Activated CD4-positive, alpha-beta T cell treated with anti-CD3 and anti-CD28 coated beads, Interleukin-2, amount 10 ng/mL, durations not matched to agents 7 days and 5 days (primary cell): Measurements from ENCODE around the gene BRWD1. TPM values are rescaled to one million over a fixed set of nuclear protein-coding genes. Genes with fewer than 3 reads are reported as not detected.

ENCODE experiments used
- CTCF ChIA-PET: fragments of 350-600 bp; sonication (Branson Sonifier 250); formaldehyde crosslinking; loops from one replicate; lab custom pipeline; 2021; ENCODE audit warnings: antibody characterized with exemption; lab: Charles Lee
- POLR2A ChIA-PET: fragments of 350-600 bp; sonication (Branson Sonifier 250); formaldehyde crosslinking; loops from one replicate; lab custom pipeline; 2021; ENCODE audit warnings: antibody characterized with exemption; lab: Charles Lee
- DNase-seq: peaks from one replicate; pipeline ENCODE4 v3.0.0-alpha.2; 2020
- H3K27ac Mint-ChIP-seq: one replicate; pipeline ENCODE4 v1.8.0; 2021; ENCODE audit warnings: mild to moderate bottlenecking, moderate library complexity, mixed read lengths
- H3K27me3 Mint-ChIP-seq: one replicate; pipeline ENCODE4 v1.8.0; 2021; ENCODE audit warnings: mixed read lengths
- H3K36me3 Mint-ChIP-seq: one replicate; pipeline ENCODE4 v1.8.0; 2021; ENCODE audit warnings: low read depth, mixed read lengths
- H3K4me1 Mint-ChIP-seq: one replicate; pipeline ENCODE4 v1.8.0; 2021; ENCODE audit warnings: mixed read lengths
- H3K4me3 Mint-ChIP-seq: one replicate; pipeline ENCODE4 v1.8.0; 2021; ENCODE audit warnings: mild to moderate bottlenecking, moderate library complexity, mixed read lengths
- H3K9me3 Mint-ChIP-seq: one replicate; pipeline ENCODE4 v1.8.0; 2021; ENCODE audit warnings: mixed read lengths
- total RNA-seq, 2 experiments: library from RNA; stranded (reverse); gene quantifications; one replicate each; pipeline ENCODE4 v1.2.3, GENCODE V29; 2021

The BRWD1 gene
- total RNA-seq, result 10 to 100 TPM; 33.0 to 34.4 TPM

DNA sequence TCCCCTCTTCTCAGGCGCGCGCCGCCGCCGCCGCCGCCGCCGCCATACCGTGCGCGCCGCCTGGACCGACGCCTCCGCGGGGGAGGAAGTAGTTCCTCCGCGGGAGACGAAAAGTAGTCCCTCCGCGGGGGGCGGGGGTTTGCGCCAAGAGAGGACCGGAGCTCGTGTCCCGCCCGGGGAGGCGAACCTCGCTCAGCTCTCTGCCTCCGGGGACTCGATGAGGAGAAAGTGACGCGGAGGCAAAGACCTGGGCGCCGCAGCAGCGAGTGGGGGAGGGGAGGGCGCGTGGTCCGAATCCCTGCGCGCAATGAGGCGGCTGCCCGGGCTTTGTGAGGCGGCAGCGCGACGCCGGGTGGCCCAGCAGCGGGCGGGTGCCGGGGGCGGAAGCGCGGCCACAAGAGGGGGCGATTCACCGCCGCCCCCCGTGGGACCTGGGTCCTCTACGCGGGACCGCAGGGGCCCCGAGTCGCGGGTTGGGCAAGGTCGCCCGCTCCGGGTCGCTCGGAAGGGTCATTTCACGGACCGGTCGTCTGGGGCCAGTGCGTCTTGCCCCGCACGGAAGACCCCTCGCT, at the start of gene BRWD1:
BRWD1 (minus strand) TSS at position 62 of the 572 bp plus-strand sequence. CDS start 141 bp downstream, outside the sequence.
- peaks cover 35% of the 10 kb centered on the region for H3K4me1 Mint-ChIP-seq
- H3K4me3 Mint-ChIP-seq, result peak within 1 kb of the TSS; percentile 97
- H3K36me3 Mint-ChIP-seq, result peaks cover 24% of the 10 kb centered on the region
- H3K9me3 Mint-ChIP-seq, result no peaks in the 10 kb centered on the region
- POLR2A ChIA-PET, result no interaction called here
- peak within 1 kb of the TSS; percentile 96 for H3K27ac Mint-ChIP-seq
- H3K27me3 Mint-ChIP-seq, result no peaks in the 10 kb centered on the region
- CTCF ChIA-PET, result interaction anchor here (0.5 to 2.4 kb wide), 4 partner anchors 13 to 34 kb away, joined by 3 to 7 read pairs (median 6); no protein-coding TSS in a partner anchor
- DNase-seq, result peak; percentile 71

DNA sequence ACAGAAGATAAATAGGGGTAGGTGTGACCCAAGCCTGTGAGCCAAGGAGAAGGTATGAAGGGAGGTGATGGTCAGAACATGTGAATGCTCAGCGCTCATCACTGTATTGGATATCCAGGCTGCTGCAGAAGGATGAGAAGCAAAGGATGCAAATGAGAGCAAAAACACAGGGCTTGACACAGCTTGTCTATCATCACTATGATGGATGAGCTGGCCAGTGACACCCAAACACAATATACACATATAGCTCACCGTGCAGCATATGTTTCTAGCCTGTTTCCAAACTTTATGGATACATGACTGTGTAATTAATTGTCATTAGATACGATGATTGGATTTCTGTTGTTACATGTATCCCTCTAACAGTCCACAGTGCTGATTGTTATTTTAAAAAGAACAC, 49.3 kb upstream of the BRWD1 start:
- CTCF ChIA-PET, result interaction anchor here (1.2 kb wide), 1 partner anchor 13 kb away, joined by 3 read pairs; no protein-coding TSS in a partner anchor
- no peaks in the 10 kb centered on the region for H3K4me1 Mint-ChIP-seq
- no peaks in the 10 kb centered on the region for H3K27me3 Mint-ChIP-seq
- H3K36me3 Mint-ChIP-seq, result no peaks in the 10 kb centered on the region
- no peak overlapping the region for H3K27ac Mint-ChIP-seq
- no peak for DNase-seq
- POLR2A ChIA-PET, result no interaction called here
- H3K4me3 Mint-ChIP-seq, result no peak overlapping the region
- H3K9me3 Mint-ChIP-seq, result no peaks in the 10 kb centered on the region

DNA sequence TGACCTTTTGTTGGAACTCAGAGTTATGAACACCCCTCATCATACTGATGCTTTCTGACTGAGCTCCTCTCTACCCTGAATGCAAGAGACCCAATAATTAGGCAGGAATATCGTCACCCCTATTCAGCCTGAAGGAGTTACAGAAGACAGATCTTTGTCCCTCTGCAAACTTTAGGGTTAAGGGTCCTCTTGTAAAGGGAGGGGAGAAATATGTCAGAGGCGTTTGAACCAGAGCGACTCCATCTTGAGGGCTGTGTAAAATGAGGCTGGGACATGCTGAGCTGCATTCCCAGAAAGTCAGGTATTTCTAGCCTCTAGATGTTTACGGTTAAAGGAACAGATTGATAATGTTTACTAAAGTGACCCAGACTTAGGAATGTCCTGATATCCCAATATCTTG, 46.0 kb upstream of the BRWD1 start:
- DNase-seq, result no peak
- ChIA-PET CTCF (interaction anchor here (1.0 to 1.3 kb wide), 4 partner anchors 10 to 21 kb away, joined by 3 to 5 read pairs (median 4); a partner anchor contains a TSS), POLR2A (no interaction called here)
- H3K27me3 Mint-ChIP-seq, result peaks cover 3% of the 10 kb centered on the region
- no peaks in the 10 kb centered on the region for H3K36me3 Mint-ChIP-seq
- no peak overlapping the region for H3K27ac Mint-ChIP-seq
- H3K9me3 Mint-ChIP-seq, result no peaks in the 10 kb centered on the region
- H3K4me3 Mint-ChIP-seq, result no peak overlapping the region
- H3K4me1 Mint-ChIP-seq, result no peaks in the 10 kb centered on the region

GRCh38 chr21:39353295-39353694, 39.9 kb upstream of the BRWD1 start:
- Mint-ChIP-seq H3K27ac (no peak overlapping the region), H3K36me3 (peaks cover 3% of the 10 kb centered on the region), H3K9me3 (no peaks in the 10 kb centered on the region), H3K27me3 (peaks cover 7% of the 10 kb centered on the region), H3K4me1 (peaks cover 11% of the 10 kb centered on the region), H3K4me3 (no peak overlapping the region)
- CTCF ChIA-PET, result interaction anchor here (0.6 kb wide), 1 partner anchor 156 kb away, joined by 3 read pairs; no protein-coding TSS in a partner anchor
- no peak for DNase-seq
- POLR2A ChIA-PET, result no interaction called here

- no peak for DNase-seq
- Mint-ChIP-seq H3K27ac (peak overlapping the region; percentile 100), H3K4me1 (peaks cover 31% of the 10 kb centered on the region), H3K36me3 (peaks cover 24% of the 10 kb centered on the region), H3K27me3 (peaks cover 7% of the 10 kb centered on the region), H3K9me3 (no peaks in the 10 kb centered on the region), H3K4me3 (peak overlapping the region; percentile 99)
- ChIA-PET POLR2A (interaction anchor here (1.0 to 2.2 kb wide), 3 partner anchors 30 to 167 kb away, joined by 3 to 5 read pairs (median 5); a partner anchor contains a TSS), CTCF (interaction anchor here (0.8 to 1.2 kb wide), 4 partner anchors 8 to 37 kb away, joined by 3 to 5 read pairs (median 4); a partner anchor contains a TSS)
Measured at GRCh38 chr21:39350094-39351005, 36.9 kb upstream of the BRWD1 start.

DNA sequence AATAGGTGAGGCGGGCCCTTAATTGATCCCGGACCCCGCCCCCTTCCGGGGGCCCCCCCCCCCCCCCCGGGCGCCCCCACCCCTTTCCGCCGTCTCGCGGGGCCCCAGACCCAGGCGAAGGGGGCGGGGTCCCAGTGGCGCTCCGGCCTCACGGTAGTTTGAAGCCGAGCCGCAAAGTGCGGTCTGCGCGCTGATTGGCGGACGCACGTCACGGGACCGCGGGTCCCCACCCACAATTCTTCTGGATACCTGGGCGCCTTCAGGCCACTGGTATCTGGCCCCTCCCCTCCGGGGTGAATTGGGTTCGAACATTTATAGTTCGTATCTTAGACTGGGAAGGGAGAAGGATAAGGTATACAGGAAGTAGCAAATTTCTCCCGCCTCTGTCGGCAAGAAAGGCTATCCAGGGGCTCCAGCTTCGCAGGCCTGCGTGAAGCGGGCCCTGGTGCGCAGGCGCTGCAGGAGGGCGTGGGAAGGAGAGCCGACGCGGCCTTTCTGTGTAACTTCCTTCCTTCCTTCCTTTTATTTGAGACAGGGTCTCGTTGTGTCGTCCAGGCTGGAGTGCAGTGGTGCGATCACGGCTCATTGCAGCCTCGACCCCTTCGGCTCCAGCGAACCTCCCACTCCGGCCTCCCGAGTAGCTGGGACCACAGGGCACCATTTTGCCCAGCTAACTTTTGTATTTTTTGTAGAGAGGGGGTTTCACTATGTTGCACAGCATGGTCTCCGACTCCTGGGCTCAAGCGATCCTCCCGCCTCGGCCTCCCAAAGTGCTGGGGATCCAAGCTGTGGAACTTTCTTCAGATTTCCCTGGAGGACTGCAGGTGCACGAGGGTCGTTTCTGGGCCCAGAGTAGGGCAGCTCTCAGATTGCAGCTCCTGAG, 36.0 kb upstream of the BRWD1 start:
- ChIA-PET CTCF (interaction anchor here (0.8 to 1.2 kb wide), 4 partner anchors 9 to 38 kb away, joined by 3 to 5 read pairs (median 4); a partner anchor contains a TSS), POLR2A (interaction anchor here (0.7 to 2.2 kb wide), 4 partner anchors 31 to 166 kb away, joined by 3 to 5 read pairs (median 4); a partner anchor contains a TSS)
- Mint-ChIP-seq H3K27me3 (peaks cover 5% of the 10 kb centered on the region), H3K4me1 (peaks cover 38% of the 10 kb centered on the region), H3K27ac (peak overlapping the region; percentile 100), H3K9me3 (no peaks in the 10 kb centered on the region), H3K4me3 (peak overlapping the region; percentile 99), H3K36me3 (peaks cover 33% of the 10 kb centered on the region)
- DNase-seq, result peak; percentile 97

DNA sequence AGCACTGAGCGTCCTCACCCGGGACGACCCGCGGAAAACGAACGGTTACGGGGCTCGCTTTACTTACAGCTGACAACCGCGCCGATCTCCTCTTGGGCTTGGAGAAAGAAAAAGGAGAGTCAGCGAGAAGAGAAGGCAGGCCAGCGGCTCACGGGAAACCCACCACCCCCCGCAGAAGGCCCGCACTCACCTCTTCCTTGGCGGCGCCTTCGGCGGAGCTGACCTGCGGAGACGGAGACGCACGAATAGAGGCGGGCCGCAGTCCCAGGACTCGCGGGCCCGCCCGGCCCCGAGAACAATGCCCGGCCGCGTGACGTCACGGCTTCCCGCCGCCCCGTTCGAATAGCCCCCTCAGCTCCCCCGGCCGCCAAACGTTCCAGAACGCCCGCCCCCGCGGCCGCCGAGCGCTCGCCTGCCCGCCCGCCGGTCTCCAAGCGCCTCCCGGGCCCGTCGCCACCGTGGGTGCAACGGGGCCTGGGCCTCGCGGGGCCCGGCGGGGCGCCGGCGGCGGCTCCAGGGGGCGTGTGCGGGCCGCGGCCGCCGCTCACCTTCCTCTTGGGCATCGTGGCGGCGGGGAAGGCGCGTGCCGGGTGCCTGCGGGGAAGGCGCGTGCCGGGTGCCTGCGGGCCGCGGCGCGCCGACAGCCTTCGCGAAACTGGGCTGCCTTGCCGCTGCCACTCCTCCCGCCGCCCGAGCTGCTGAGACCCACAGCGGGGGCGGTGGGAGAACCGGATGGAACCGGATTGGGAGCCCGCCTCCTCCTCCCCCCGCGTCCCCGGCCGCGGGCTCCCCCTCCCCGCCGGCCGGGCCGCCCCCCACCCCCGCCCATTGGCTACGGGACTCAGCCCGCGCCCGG, 35.2 kb upstream of the BRWD1 start, which contains the start of gene HMGN1:
HMGN1 (minus strand) TSS at position 734 of the 856 bp plus-strand sequence; CDS start at position 563, 171 bp downstream.
- Mint-ChIP-seq H3K9me3 (no peaks in the 10 kb centered on the region), H3K36me3 (peaks cover 37% of the 10 kb centered on the region), H3K4me3 (peak within 1 kb of the TSS; percentile 99), H3K4me1 (peaks cover 41% of the 10 kb centered on the region), H3K27me3 (peaks cover 2% of the 10 kb centered on the region), H3K27ac (peak within 1 kb of the TSS; percentile 100)
- ChIA-PET CTCF (interaction anchor here (0.9 to 1.8 kb wide), 4 partner anchors 10 to 39 kb away, joined by 3 to 5 read pairs (median 4); partner anchors contain the start of gene BRWD1), POLR2A (interaction anchor here (1.0 to 2.4 kb wide), 3 partner anchors 32 to 165 kb away, joined by 3 to 16 read pairs (median 5); a partner anchor contains a TSS)
- DNase-seq, result peak; percentile 89

DNA sequence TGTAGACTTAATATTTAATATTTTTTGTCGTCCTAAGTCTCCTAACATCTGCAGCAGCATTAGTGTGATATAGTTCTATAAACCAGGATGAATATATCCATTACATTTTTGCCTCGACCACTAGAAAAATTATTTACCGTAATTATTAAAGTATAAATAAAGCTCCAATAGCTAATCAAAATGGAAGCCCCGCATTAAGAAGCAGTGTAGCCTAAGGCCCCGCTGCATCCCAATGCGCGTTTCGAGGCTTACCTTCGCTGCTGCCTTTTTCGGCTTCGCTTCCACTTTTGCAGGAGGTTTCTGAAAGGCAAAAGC, 34.6 kb upstream of the BRWD1 start:
- POLR2A ChIA-PET, result interaction anchor here (2.2 to 2.4 kb wide), 2 partner anchors 32 to 33 kb away, joined by 5 to 16 read pairs; a partner anchor contains a TSS
- Mint-ChIP-seq H3K36me3 (peaks cover 43% of the 10 kb centered on the region), H3K27ac (peak overlapping the region; percentile 96), H3K9me3 (no peaks in the 10 kb centered on the region), H3K27me3 (peaks cover 2% of the 10 kb centered on the region), H3K4me1 (peaks cover 46% of the 10 kb centered on the region), H3K4me3 (peak overlapping the region; percentile 90)
- CTCF ChIA-PET, result interaction anchor here (0.9 to 1.8 kb wide), 2 partner anchors 9 to 34 kb away, joined by 3 to 5 read pairs; partner anchors contain the start of gene BRWD1
- no peak for DNase-seq

DNA sequence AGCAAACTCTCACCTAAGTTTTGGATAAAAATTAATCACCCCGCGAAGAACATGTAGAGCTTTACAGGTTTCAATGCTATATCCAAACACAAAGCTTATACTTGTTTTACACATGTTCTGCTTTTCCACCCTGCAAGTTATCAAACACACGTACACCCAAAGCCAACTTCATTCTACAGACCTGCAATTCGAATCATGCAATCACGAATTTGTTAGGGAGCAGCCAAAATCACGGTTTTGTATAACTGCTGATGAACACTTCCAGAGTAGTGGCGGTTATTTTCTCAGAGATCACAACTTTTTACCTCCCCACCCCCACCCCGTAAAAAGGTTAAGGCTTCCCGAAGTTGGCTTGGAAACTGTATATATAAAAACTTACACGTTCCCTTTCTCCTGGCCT, 34.1 kb upstream of the BRWD1 start:
- Mint-ChIP-seq H3K27me3 (no peaks in the 10 kb centered on the region), H3K9me3 (no peaks in the 10 kb centered on the region), H3K4me3 (peak overlapping the region; percentile 90), H3K4me1 (peaks cover 46% of the 10 kb centered on the region), H3K36me3 (peaks cover 44% of the 10 kb centered on the region), H3K27ac (peak overlapping the region; percentile 96)
- ChIA-PET CTCF (interaction anchor here (0.7 to 1.8 kb wide), 2 partner anchors 34 to 44 kb away, joined by 3 to 5 read pairs; partner anchors contain the start of gene BRWD1), POLR2A (interaction anchor here (0.9 to 2.4 kb wide), 3 partner anchors 30 to 33 kb away, joined by 3 to 16 read pairs (median 5); a partner anchor contains a TSS)
- no peak for DNase-seq

- no peak for DNase-seq
- Mint-ChIP-seq H3K4me1 (peaks cover 46% of the 10 kb centered on the region), H3K27me3 (no peaks in the 10 kb centered on the region), H3K4me3 (peak overlapping the region; percentile 90), H3K27ac (peak overlapping the region; percentile 10), H3K36me3 (peaks cover 50% of the 10 kb centered on the region), H3K9me3 (no peaks in the 10 kb centered on the region)
- CTCF ChIA-PET, result interaction anchor here (0.7 to 1.8 kb wide), 3 partner anchors 33 to 46 kb away, joined by 3 to 5 read pairs (median 3); partner anchors contain the start of gene BRWD1
- POLR2A ChIA-PET, result interaction anchor here (0.9 to 2.4 kb wide), 2 partner anchors 29 to 31 kb away, joined by 3 to 16 read pairs; no protein-coding TSS in a partner anchor
Measured at GRCh38 chr21:39346671-39347331, 33.4 kb upstream of the BRWD1 start.
